Activated naive CD8-positive, alpha-beta T cell treated with anti-CD3 and anti-CD28 coated beads, Interleukin-2, amount 50 U/mL, for 24 hours (primary cell): ENCODE measurements around the gene PRODH.
"Not testable (repeated sequence)": the region's sequence is repeated elsewhere in the genome, so short reads cannot be mapped to it uniquely, and the experiment has no call there.

Experiments
- ATAC-seq: fragments of 150-1000 bp; cut with Tn5 transposase; one replicate; pipeline ENCODE4 v1.10.0; 2021
- DNase-seq: peaks from one replicate; pipeline ENCODE4 v3.0.0; 2021
- H3K27ac Mint-ChIP-seq: one replicate; pipeline ENCODE4 v1.8.0; 2021; ENCODE audit warnings: mild to moderate bottlenecking, mixed read lengths
- H3K27me3 Mint-ChIP-seq: one replicate; pipeline ENCODE4 v1.8.0; 2021; ENCODE audit warnings: mixed read lengths
- H3K36me3 Mint-ChIP-seq: one replicate; pipeline ENCODE4 v1.8.0; 2021; ENCODE audit warnings: low read depth, mixed read lengths
- H3K4me1 Mint-ChIP-seq: one replicate; pipeline ENCODE4 v1.8.0; 2021; ENCODE audit warnings: mixed read lengths
- H3K4me3 Mint-ChIP-seq: one replicate; pipeline ENCODE4 v1.8.0; 2021; ENCODE audit warnings: mild to moderate bottlenecking, moderate library complexity, mixed read lengths
- H3K9me3 Mint-ChIP-seq: one replicate; pipeline ENCODE4 v1.8.0; 2021; ENCODE audit warnings: mixed read lengths

Gene PRODH

GRCh38 chr22:18912264-18912946 is 23.7 kb downstream of the PRODH start:
- H3K9me3 Mint-ChIP-seq, H3K36me3 Mint-ChIP-seq, DNase-seq, H3K4me1 Mint-ChIP-seq, H3K27me3 Mint-ChIP-seq, H3K4me3 Mint-ChIP-seq, ATAC-seq, H3K27ac Mint-ChIP-seq: not testable (repeated sequence)

GRCh38 chr22:18911535-18911934 is 24.6 kb downstream of the PRODH start:
- not testable (repeated sequence) for H3K4me3 Mint-ChIP-seq, H3K4me1 Mint-ChIP-seq, DNase-seq, H3K36me3 Mint-ChIP-seq, ATAC-seq, H3K27me3 Mint-ChIP-seq, H3K9me3 Mint-ChIP-seq, H3K27ac Mint-ChIP-seq

GRCh38 chr22:18909556-18909955 is 26.5 kb downstream of the PRODH start:
- H3K27me3 Mint-ChIP-seq, result no peaks in the 10 kb centered on the region
- DNase-seq (no peak), ATAC-seq (no peak)
- H3K4me1 Mint-ChIP-seq, result no peaks in the 10 kb centered on the region
- H3K27ac Mint-ChIP-seq, result no peak overlapping the region
- H3K36me3 Mint-ChIP-seq, result no peaks in the 10 kb centered on the region
- no peaks in the 10 kb centered on the region for H3K9me3 Mint-ChIP-seq
- no peak overlapping the region for H3K4me3 Mint-ChIP-seq

- Mint-ChIP-seq H3K9me3 (no peaks in the 10 kb centered on the region), H3K27me3 (no peaks in the 10 kb centered on the region), H3K4me3 (no peak overlapping the region), H3K36me3 (no peaks in the 10 kb centered on the region), H3K4me1 (no peaks in the 10 kb centered on the region), H3K27ac (no peak overlapping the region)
- DNase-seq, result no peak
- ATAC-seq, result no peak
These were observed 29.2 kb downstream of the PRODH start for GRCh38 chr22:18906896-18907295.

GRCh38 chr22:18906410-18906745 is 29.7 kb downstream of the PRODH start:
- H3K36me3 Mint-ChIP-seq, H3K4me1 Mint-ChIP-seq, H3K4me3 Mint-ChIP-seq, DNase-seq, H3K9me3 Mint-ChIP-seq, H3K27ac Mint-ChIP-seq, H3K27me3 Mint-ChIP-seq: not testable (repeated sequence)
- ATAC-seq, result peak; percentile 37

GRCh38 chr22:18905540-18906409 is 30.3 kb downstream of the PRODH start, which contains the start of gene DGCR6:
Gene DGCR6 (plus strand): TSS chr22:18906320. CDS start chr22:18906375, 55 bp downstream.
- no peaks in the 10 kb centered on the region for H3K27me3 Mint-ChIP-seq

GRCh38 chr22:18896037-18896657 is 39.9 kb downstream of the PRODH start:
- H3K4me1 Mint-ChIP-seq, H3K36me3 Mint-ChIP-seq, H3K4me3 Mint-ChIP-seq, H3K27me3 Mint-ChIP-seq, H3K27ac Mint-ChIP-seq, H3K9me3 Mint-ChIP-seq, ATAC-seq: not testable (repeated sequence)
- DNase-seq, result peak; percentile 4

More at GRCh38 chr22:18905540-18906409, 30.3 kb downstream of the PRODH start, which contains the start of gene DGCR6:
- H3K27ac Mint-ChIP-seq, result no peak within 1 kb of the TSS
- no peak within 1 kb of the TSS for H3K4me3 Mint-ChIP-seq
- peak; percentile 98 for ATAC-seq
- no peak for DNase-seq
- H3K4me1 Mint-ChIP-seq, result no peaks in the 10 kb centered on the region
- H3K36me3 Mint-ChIP-seq, result no peaks in the 10 kb centered on the region
- H3K9me3 Mint-ChIP-seq, result no peaks in the 10 kb centered on the region

- not testable (repeated sequence) for DNase-seq, H3K9me3 Mint-ChIP-seq, H3K27me3 Mint-ChIP-seq, H3K27ac Mint-ChIP-seq, H3K36me3 Mint-ChIP-seq, ATAC-seq, H3K4me1 Mint-ChIP-seq, H3K4me3 Mint-ChIP-seq
These were observed 42.3 kb downstream of the PRODH start for GRCh38 chr22:18893775-18894174.

- not testable (repeated sequence) for DNase-seq, H3K9me3 Mint-ChIP-seq, H3K36me3 Mint-ChIP-seq, H3K4me1 Mint-ChIP-seq, H3K27ac Mint-ChIP-seq, H3K4me3 Mint-ChIP-seq, H3K27me3 Mint-ChIP-seq
- peak; percentile 28 for ATAC-seq
These were observed 45.4 kb downstream of the PRODH start for GRCh38 chr22:18890510-18891192.

- H3K27ac Mint-ChIP-seq, result no peak overlapping the region
- H3K27me3 Mint-ChIP-seq, result no peaks in the 10 kb centered on the region
- no peak for DNase-seq
- ATAC-seq, result no peak
- H3K4me3 Mint-ChIP-seq, result no peak overlapping the region
- H3K9me3 Mint-ChIP-seq, result peaks cover 4% of the 10 kb centered on the region
- H3K36me3 Mint-ChIP-seq, result no peaks in the 10 kb centered on the region
- H3K4me1 Mint-ChIP-seq, result no peaks in the 10 kb centered on the region
These were observed 48.0 kb downstream of the PRODH start for GRCh38 chr22:18888115-18888514.

- not testable (repeated sequence) for ATAC-seq, H3K4me1 Mint-ChIP-seq, H3K9me3 Mint-ChIP-seq, H3K36me3 Mint-ChIP-seq, H3K27ac Mint-ChIP-seq, H3K27me3 Mint-ChIP-seq, DNase-seq, H3K4me3 Mint-ChIP-seq
These were observed 51.6 kb downstream of the PRODH start for GRCh38 chr22:18884465-18884864.

GRCh38 chr22:18881260-18881659 is 54.8 kb downstream of the PRODH start:
- H3K4me1 Mint-ChIP-seq, ATAC-seq, H3K4me3 Mint-ChIP-seq, H3K36me3 Mint-ChIP-seq, DNase-seq, H3K27ac Mint-ChIP-seq, H3K9me3 Mint-ChIP-seq, H3K27me3 Mint-ChIP-seq: not testable (repeated sequence)
